LoVo (cell line): ENCODE data around the gene SNX19.
"Not testable (repeated sequence)": the region's sequence is repeated elsewhere in the genome, so short reads cannot be mapped to it uniquely, and the experiment has no call there.

Experiments used
- DNase-seq: peaks from one replicate; pipeline ENCODE4 v3.0.0-alpha.2; 2016; ENCODE audit warnings: low spot score

The SNX19 gene

DNA sequence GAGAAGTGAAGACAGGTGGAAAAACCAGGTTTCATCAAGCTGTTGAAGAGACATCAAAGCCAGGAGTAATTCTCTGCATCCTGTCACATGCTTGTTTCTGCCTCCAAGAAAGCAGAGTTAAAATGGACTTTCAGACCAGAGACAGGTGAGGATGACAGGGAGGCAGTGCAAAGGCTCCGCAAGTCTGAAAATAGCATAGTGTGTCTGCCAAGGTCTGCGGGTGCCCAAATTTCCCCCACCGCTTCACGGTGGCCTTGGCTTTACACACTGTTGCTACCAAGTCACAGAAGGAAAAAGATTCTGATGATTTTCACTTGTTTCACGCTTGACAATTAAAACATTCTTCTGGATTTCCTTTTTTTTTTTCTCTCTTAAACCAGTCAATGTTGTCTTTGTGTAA lies 44.2 kb downstream of the SNX19 start:
- no peak for DNase-seq

- no peak for DNase-seq
These were observed 44.7 kb downstream of the SNX19 start for GRCh38 chr11:130871616-130872015.

- DNase-seq: no peak
These were observed 47.4 kb downstream of the SNX19 start for GRCh38 chr11:130868721-130869390.

GRCh38 chr11:130868086-130868710 lies 48.1 kb downstream of the SNX19 start:
- no peak for DNase-seq

DNA sequence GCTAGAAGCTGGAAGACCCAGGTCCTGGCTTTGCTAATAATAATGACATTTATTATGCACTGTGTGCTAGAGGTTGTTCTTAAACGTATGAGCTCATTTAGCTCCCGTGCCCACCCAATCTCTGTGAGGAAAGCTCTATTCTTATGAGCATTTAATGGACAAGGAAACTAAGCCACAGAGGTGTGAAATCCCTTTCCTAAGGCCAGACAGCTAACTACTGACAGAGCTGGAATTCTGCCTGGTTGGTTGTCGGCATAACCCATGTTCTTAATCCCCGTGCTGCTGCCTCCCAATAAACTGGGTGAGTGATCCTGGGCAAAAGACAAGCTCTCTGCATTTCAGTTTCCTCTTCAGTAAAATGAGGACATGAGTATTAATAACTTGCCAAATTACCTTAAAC lies 49.4 kb downstream of the SNX19 start:
- DNase-seq: no peak

- DNase-seq: no peak
These were observed 50.5 kb downstream of the SNX19 start for GRCh38 chr11:130865774-130866114.

DNA sequence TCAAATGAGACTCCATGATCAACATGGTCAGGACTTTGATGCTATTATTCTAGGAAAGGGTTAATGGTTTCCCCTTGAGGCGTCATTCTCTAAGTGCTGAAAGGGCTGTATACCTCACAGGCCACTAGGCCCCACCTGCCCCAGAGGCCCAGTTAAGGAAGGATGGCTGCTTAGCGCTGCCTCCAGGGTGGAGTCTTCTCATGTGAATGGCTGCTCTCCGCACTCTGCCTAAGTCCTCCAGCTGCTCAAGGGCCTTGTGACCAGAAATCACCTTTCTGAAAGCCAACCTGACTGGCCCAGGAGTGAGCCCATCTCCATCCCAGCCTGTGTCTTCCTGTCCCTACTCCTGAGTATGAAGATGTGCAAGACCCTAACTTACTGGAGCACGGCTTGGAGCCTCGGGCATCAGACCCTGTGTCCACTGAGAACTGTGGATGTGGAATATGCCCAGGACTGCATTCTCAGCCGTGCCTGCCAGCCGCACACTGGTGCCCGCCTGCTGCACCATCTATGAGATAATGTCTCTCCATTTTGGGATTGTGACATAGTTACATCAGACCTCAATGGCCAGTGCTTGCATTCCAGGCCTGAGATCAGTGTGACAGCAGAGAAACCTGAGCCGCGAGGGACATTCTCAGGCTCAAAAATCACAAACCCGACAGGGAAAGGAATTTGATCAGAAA lies 51.0 kb downstream of the SNX19 start:
- DNase-seq: no peak

DNA sequence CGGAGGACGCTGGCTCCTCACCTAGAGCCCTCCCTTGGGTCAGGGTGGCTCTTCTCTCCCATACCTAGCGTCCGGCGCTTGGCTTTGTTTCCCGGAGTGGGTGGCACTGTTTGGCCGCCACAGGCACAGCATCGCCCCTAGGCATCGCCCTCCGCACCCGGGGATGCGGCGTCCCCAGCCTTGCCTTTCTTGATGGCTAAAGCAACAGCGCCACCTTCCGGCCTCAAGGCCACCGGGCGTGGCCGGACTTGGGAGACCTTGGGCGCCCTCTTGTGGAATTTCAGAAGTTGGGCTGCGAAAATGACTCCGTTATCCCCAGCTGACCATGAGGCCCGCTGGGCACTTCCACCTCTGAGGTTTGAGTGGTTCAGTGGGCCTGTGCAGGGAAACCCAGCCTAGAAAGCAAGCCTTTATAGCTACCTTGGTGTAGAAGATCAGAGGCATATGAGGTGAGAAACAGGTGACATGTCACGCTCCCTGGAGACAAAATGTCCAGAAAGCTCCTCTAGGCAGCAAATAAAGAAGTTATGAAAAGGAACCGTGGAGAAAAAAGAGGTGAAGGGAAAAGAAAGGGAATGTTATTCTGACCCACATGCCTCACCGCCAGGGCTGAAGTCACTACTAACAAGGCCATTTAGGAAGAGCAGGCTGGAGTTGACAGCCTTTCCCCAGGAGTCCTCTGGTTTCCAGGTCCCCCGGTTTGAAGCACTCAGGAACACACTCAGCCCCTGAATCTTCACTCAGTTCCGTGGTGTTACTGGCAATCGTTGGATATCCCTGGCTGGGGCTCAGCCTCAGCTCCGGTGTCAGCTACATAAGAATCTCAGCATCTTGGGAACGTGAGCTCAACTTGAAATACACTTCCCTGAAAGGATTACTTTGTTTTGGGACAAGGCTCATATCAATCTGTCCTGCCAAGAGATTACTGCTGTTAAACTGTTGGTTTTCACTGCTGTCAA lies 54.1 kb downstream of the SNX19 start:
- DNase-seq: peak; percentile 89

DNA sequence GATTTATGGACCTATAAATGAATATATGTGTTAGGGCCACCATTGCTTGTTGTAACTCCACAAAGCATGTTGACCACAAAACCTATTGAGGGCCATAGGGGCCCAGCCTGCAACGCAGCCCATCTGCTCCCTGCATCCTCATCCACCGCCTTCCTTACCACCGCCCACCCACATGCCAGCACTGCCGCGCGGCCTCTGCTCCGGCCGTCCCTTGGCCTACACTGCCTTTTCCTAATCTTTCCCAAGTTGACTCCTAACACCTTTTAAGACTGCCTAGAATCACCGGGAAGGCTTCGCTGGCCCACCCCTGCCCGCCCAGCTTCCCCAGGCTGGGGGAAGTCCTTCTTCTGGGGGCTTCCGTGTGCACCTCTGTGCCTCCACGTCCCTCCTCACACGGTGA lies 55.0 kb downstream of the SNX19 start:
- no peak for DNase-seq

DNA sequence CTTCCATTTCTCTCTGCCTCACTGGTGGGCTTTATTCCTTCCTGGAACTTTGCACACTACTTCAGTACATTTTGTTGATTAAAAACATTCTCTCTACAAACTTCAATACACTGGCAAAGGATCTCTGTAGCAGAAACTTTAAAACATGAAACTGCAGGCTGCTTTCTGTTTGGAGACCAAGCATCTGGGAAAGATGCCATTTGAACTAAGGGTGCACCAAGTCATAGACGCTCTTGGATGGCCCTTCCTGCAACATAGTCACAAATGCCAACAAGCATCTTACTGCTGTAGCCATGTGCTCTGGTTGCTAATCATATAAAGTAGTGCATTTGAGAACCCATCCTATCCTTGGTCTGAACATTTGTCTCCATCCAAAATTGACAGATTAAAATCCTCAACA lies 56.4 kb downstream of the SNX19 start:
- DNase-seq: no peak

GRCh38 chr11:130858215-130858614 lies 58.1 kb downstream of the SNX19 start:
- no peak for DNase-seq

- not testable (repeated sequence) for DNase-seq
These were observed 60.6 kb downstream of the SNX19 start for GRCh38 chr11:130855707-130856106.

DNA sequence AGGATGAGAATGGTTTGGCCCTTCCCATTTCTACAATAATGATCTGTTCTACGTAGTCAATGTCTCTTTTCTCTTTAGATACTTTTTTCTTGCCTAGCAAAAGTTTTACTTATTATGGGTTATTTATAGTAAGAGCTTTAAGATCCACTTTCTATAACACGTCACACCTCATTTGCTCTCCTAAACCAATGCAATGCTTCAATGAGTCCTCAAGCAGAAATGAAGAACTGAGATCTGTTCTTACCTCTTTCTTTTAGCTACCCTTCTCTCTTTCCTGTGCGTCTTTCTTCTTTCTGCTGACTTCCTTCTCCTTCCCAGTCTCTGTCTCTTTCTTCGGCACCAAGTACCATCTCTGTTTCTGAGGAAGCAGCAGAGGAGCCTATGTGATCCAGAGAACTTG lies 61.8 kb downstream of the SNX19 start:
- DNase-seq: no peak

- DNase-seq: no peak
These were observed 63.7 kb downstream of the SNX19 start for GRCh38 chr11:130852589-130852988.

DNA sequence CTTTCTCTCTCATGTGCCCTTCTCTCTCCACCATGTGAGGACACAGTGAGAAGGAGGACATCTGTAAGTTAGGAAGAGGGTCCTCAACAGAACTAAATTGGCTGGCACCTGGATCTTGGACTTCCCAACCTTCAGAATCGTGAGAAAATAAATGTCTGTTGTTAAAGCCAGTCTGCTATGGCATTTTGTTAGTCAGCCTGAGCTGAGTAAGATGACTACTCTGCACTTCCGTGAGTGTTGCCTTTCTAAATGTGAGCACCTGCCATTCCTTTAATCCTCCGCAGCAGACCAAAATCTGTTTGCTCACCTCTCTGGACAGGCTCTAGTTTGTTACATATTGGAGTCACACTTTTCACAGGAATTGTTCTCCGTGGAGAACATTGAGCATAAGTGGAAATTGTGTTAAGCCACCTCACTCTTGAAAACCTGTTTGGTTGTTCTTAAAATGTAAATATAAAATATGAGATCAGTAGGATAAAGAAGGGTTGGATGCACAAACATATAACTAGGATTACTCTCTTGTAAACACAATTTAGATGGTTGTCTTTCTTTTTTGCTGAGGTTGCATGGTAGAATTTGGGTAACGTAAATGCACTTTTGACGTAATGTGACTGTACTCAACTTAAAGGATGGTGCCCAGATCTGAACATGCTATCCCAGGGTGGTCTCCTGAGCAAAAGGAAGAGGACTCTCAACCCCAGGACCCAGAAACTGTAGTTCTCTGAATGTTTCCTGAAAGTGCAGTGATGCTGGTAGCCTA lies 65.9 kb downstream of the SNX19 start:
- no peak for DNase-seq

DNA sequence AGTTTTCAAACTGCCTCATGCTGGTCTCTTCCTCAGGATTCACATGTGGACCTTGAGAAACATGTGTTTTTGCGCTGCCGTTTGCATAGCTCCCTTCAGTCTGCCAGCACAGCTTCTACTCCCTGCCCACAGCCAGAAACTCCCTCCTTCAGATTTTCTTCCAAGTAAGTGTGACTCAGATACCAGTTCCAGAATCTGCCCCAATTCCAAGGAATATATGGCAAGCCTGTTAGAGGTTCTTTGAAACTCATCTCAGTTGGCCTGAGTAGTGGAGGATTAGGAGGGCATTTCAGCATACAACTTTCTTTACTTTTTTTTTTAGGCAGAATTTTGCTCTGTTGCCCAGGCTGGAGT lies 67.1 kb downstream of the SNX19 start:
- DNase-seq: no peak

DNA sequence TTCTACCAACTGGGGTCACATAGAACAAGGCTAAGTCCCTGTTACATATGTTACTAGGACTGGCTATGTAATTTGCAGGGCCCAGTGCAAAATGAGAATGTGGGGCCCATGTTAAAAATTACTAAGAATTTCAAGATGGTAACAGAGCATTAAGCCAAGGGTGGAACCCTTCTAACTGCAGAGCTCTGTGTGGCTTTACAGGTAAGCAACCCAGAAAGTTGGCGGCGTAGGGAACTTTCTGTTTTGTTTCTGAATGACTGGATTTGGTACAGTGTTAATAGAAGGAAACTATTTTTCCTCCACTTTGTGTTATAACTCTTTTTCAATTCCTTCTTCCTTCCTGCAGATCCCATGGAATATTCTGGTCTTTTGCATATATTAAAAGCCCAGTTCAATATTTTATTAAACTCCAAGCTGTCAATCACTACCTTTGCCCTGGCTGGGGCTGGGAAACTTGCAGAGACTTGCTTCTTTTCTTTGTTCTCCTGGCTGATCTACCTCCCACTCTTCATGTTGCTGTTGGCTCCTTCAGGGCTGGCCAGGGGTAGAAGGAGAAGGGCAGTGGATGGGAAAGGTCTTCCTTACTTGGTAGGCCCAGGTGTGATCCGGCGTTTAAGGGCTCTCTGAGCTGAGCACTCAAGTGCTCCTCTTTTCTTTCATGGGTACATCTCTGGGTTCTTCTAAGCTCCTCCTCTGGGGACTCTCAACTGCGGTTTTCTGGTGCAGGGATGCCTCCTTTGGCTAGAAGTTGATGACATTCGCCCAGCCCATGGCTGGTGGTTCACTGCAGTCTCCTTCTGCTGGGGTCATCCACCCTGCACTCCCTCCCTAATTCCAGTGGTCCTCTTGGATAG lies 67.7 kb downstream of the SNX19 start:
- no peak for DNase-seq

- peak; percentile 43 for DNase-seq
These were observed 68.8 kb downstream of the SNX19 start for GRCh38 chr11:130847517-130847916.

DNA sequence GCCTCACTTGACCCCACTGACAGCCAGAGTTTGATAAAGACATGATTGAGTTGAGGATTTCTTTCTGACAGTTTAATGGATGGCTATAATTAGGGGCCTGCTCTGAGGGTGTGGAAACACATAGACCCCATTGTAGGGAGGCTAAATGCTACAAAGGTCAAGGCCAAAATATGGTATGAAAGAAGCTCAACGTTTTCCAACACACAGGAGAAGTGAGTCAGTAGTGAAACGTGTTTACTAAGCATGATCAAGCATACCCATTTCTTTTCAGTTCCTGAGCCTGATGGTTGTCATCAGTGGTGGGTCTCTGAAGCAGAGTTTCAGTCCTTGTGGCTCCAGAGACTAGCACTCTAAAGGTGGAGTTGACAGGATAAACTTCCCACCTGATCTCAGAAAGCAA lies 69.7 kb downstream of the SNX19 start:
- DNase-seq: no peak

GRCh38 chr11:130842001-130842400 lies 74.3 kb downstream of the SNX19 start:
- no peak for DNase-seq

GRCh38 chr11:130840679-130841078 lies 75.6 kb downstream of the SNX19 start:
- DNase-seq: no peak
